Stomach (tissue), 4 donors: ENCODE data around the gene GP2.

Experiments
- CTCF ChIP-seq, 7 experiments: fragments of 450-650 bp in 4 of 7; fragments of 200-600 bp in 3 of 7; sonication (generic) in 3 of 7; IDR thresholded peaks; one replicate each; pipeline ENCODE4 v1.5.1; 2016 to 2019; ENCODE audit warnings: antibody characterized with exemption in 7 of 7, control low read depth in 2 of 7, mild to moderate bottlenecking in 1 of 7
- EP300 ChIP-seq: sonication (generic); formaldehyde crosslinking; IDR thresholded peaks from one replicate; pipeline ENCODE4 v1.6.1; 2017; ENCODE audit warnings: antibody characterized with exemption

- TF ChIP-seq CTCF (IDR thresholded peaks at IDR 0.05) (no peak), EP300 (no peak)
Measured at GRCh38 chr16:20355114-20355782, 27.9 kb upstream of the GP2 start.
